ENCODE results near the gene POM121.

DNA sequence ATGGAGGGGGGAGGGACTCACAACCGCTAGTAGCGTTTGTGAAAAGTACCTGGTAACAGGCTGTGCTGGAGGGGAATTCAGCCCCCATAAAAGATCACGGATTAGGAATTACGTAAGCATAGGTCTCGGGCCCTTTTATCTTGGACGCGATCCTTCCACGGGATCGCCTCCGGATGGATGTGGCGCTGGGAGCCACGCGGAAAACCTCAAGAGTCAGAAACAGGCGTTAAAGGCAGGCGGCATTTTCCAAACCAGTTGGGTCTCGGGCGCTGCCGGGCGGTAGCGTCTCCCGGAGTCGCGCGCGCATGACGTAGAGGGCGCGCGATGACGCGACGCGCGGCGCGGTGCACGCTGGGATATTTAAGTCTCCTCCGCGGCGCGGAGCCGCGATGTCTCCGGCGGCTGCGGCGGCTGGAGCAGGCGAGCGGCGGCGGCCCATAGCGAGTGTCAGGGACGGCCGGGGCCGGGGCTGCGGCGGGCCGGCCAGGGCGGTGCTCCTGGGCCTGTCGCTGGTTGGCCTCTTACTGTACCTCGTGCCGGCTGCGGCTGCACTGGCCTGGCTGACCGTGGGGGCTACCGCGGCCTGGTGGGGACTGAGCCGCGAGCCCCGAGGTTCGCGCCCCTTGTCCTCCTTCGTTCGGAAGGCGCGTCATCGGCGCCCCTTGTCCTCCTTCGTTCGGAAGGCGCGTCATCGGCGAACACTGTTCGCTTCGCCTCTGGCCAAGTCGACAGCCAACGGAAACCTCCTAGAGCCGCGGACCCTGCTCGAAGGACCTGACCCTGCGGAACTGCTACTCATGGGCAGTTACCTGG, at the start of gene POM121:
- TF ChIP-seq, protein P1, sequence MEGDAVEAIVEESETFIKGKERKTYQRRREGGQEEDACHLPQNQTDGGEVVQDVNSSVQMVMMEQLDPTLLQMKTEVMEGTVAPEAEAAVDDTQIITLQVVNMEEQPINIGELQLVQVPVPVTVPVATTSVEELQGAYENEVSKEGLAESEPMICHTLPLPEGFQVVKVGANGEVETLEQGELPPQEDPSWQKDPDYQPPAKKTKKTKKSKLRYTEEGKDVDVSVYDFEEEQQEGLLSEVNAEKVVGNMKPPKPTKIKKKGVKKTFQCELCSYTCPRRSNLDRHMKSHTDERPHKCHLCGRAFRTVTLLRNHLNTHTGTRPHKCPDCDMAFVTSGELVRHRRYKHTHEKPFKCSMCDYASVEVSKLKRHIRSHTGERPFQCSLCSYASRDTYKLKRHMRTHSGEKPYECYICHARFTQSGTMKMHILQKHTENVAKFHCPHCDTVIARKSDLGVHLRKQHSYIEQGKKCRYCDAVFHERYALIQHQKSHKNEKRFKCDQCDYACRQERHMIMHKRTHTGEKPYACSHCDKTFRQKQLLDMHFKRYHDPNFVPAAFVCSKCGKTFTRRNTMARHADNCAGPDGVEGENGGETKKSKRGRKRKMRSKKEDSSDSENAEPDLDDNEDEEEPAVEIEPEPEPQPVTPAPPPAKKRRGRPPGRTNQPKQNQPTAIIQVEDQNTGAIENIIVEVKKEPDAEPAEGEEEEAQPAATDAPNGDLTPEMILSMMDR (IDR thresholded peaks at IDR 0.05): no peak
- peak in 1 of 2 donors; percentile 3 for TF ChIP-seq POLR2A (IDR thresholded peaks at IDR 0.05)

Data from vagina (tissue), 2 donors.